Mesenchymal stem cell (in vitro differentiated cells and primary cell): ENCODE results near the gene MRGPRX3. TPM values are rescaled to one million over a fixed set of nuclear protein-coding genes. Genes with fewer than 3 reads are reported as not detected.

Experiments used
- DNase-seq: peaks from one replicate; pipeline ENCODE4 v3.0.0-alpha.2; 2013
- H2AFZ ChIP-seq: one replicate; pipeline ENCODE4 v1.6.1; 2013; ENCODE audit warnings: low read depth, mild to moderate bottlenecking, control low read depth, inconsistent platforms, low read length, moderate library complexity
- H2AK5ac ChIP-seq: 2 replicates; pipeline ENCODE4 v1.6.1; 2013; ENCODE audit warnings: low read length, moderate library complexity, mild to moderate bottlenecking, inconsistent platforms; ENCODE audit not compliant: severe bottlenecking
- H2BK120ac ChIP-seq: one replicate; pipeline ENCODE4 v1.6.1; 2013; ENCODE audit warnings: low read depth, mild to moderate bottlenecking, inconsistent platforms, low read length, moderate library complexity
- H2BK12ac ChIP-seq, 2 experiments: one replicate each; pipeline ENCODE4 v1.6.1; 2013; ENCODE audit warnings: inconsistent platforms in 2 of 2, low read length in 2 of 2, mild to moderate bottlenecking in 2 of 2, moderate library complexity in 2 of 2, control low read depth in 1 of 2
- H2BK15ac ChIP-seq: one replicate; pipeline ENCODE4 v1.6.1; 2013; ENCODE audit warnings: mild to moderate bottlenecking, low read depth, inconsistent platforms; ENCODE audit not compliant: poor library complexity, severe bottlenecking
- H2BK5ac ChIP-seq: 2 replicates; pipeline ENCODE4 v1.6.1; 2013; ENCODE audit warnings: low read depth, mild to moderate bottlenecking, low read length, control low read depth, inconsistent platforms; ENCODE audit not compliant: poor library complexity, severe bottlenecking
- H3K14ac ChIP-seq, 2 experiments: one replicate each; pipeline ENCODE4 v1.6.1; 2013; ENCODE audit warnings: inconsistent platforms in 2 of 2, low read length in 2 of 2, control low read depth in 1 of 2, mild to moderate bottlenecking in 1 of 2, moderate library complexity in 1 of 2
- H3K18ac ChIP-seq, 2 experiments: one replicate each; pipeline ENCODE4 v1.6.1; 2013; ENCODE audit warnings: inconsistent platforms in 2 of 2, low read length in 2 of 2, control low read depth in 1 of 2, low read depth in 1 of 2, mild to moderate bottlenecking in 1 of 2
- H3K23ac ChIP-seq, 2 experiments: one replicate each; pipeline ENCODE4 v1.6.1; 2013; ENCODE audit warnings: inconsistent platforms in 2 of 2, low read length in 2 of 2, mild to moderate bottlenecking in 2 of 2, moderate library complexity in 2 of 2, control low read depth in 1 of 2
- H3K27ac ChIP-seq: 2 replicates; pipeline ENCODE4 v1.5.1; 2013; ENCODE audit warnings: mild to moderate bottlenecking, moderate library complexity, low read length, control low read depth, inconsistent platforms; ENCODE audit not compliant: poor library complexity, severe bottlenecking
- H3K27me3 ChIP-seq, 2 experiments: 2 replicates each; pipeline versions ENCODE4 v1.6.1 to v1.7.0; 2013; ENCODE audit warnings: low read length in 2 of 2, mild to moderate bottlenecking in 2 of 2, moderate library complexity in 2 of 2, control low read depth in 1 of 2, inconsistent platforms in 1 of 2; ENCODE audit not compliant: control insufficient read depth in 1 of 2, insufficient read depth in 1 of 2
- H3K36me3 ChIP-seq, 2 experiments: 2 replicates each; pipeline versions ENCODE4 v1.6.1 to v1.7.0; 2013; ENCODE audit warnings: low read length in 2 of 2, control low read depth in 1 of 2, inconsistent platforms in 1 of 2, low read depth in 1 of 2, mild to moderate bottlenecking in 1 of 2; ENCODE audit not compliant: insufficient read depth in 2 of 2, control insufficient read depth in 1 of 2
- H3K4ac ChIP-seq, 2 experiments: one replicate each; pipeline ENCODE4 v1.6.1; 2013; ENCODE audit warnings: inconsistent platforms in 2 of 2, low read length in 2 of 2, mild to moderate bottlenecking in 2 of 2, moderate library complexity in 2 of 2, control low read depth in 1 of 2, low read depth in 1 of 2
- H3K4me1 ChIP-seq: 2 replicates; pipeline ENCODE4 v1.6.1; 2013; ENCODE audit warnings: low read depth, low read length, control low read depth; ENCODE audit not compliant: control insufficient read depth, insufficient read depth
- H3K4me2 ChIP-seq: 2 replicates; pipeline ENCODE4 v1.6.1; 2013; ENCODE audit warnings: low read length, mild to moderate bottlenecking, inconsistent platforms; ENCODE audit not compliant: poor library complexity, severe bottlenecking
- H3K4me3 ChIP-seq, 2 experiments: 2 replicates each; pipeline versions ENCODE4 v1.5.1 to v1.7.0; 2013; ENCODE audit warnings: low read length in 2 of 2, mild to moderate bottlenecking in 2 of 2, control low read depth in 1 of 2, low read depth in 1 of 2; ENCODE audit not compliant: insufficient read depth in 1 of 2
- H3K79me1 ChIP-seq: replicated peaks from 2 replicates; pipeline ENCODE4 v1.6.1; 2013; ENCODE audit warnings: mild to moderate bottlenecking, control low read depth, low read length, inconsistent platforms; ENCODE audit not compliant: poor library complexity, severe bottlenecking
- H3K9ac ChIP-seq: 2 replicates; pipeline ENCODE4 v1.7.0; 2013; ENCODE audit warnings: mild to moderate bottlenecking, low read length, moderate library complexity
- H3K9me3 ChIP-seq: 2 replicates; pipeline ENCODE4 v1.7.0; 2013; ENCODE audit warnings: mild to moderate bottlenecking, low read length; ENCODE audit not compliant: control insufficient read depth
- H4K8ac ChIP-seq: one replicate; pipeline ENCODE4 v1.6.1; 2013; ENCODE audit warnings: inconsistent platforms, mild to moderate bottlenecking, low read length, moderate library complexity
- H4K91ac ChIP-seq: one replicate; pipeline ENCODE4 v1.6.1; 2013; ENCODE audit warnings: mild to moderate bottlenecking, low read length, inconsistent platforms
- WGBS: methylation state at CpG from one replicate; pipeline ENCODE4 v1.1.7; 2013; ENCODE audit warnings: mixed read lengths; 5-methylcytosine and 5-hydroxymethylcytosine counted together
- polyA plus RNA-seq, 2 experiments: library from polyadenylated mRNA; stranded (reverse); fragments of 200-250 nt; gene quantifications; one replicate each; pipeline ENCODE4 v1.2.3, GENCODE V29; 2013

The MRGPRX3 gene
- not detected for polyA plus RNA-seq (2013, experiment 1 of 2)
- not detected for polyA plus RNA-seq (2013, experiment 2 of 2)

DNA sequence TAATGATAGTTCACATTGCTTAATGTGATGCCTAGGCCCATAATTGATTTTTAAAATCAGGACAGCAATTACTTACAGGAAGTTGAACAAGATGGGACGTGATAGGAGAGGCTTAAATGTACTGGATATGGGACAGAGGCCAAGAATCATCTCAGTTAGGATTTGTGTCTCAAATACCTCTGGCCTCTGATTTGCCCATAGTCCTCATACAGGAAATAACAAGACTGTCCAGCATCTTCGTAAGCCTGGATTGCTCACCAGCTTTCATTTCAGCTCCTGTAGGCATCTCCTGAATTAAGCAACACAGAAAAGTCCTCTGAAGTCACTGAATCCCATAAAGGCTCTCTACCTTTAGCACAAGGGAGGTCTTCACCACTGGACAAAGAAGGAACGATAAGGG is at the start of gene MRGPRX3:
Gene MRGPRX3, plus strand, starts transcription at position 231 of the 400 bp plus-strand sequence. CDS start 4,632 bp downstream, outside the sequence.
- Histone ChIP-seq H2AFZ (no peak within 1 kb of the TSS), H4K8ac (no peak within 1 kb of the TSS), H2BK12ac (no peak within 1 kb of the TSS), H4K91ac (no peak within 1 kb of the TSS), H2BK120ac (no peak within 1 kb of the TSS), H2BK15ac (no peak within 1 kb of the TSS), H3K36me3 (no peaks in the 10 kb centered on the region), H3K27ac (no peak within 1 kb of the TSS), H3K27me3 (peaks cover 11 to 28% of the 10 kb centered on the region in 2 experiments), H3K14ac (no peak within 1 kb of the TSS), H3K4me1 (no peaks in the 10 kb centered on the region), H2AK5ac (no peak within 1 kb of the TSS), H3K23ac (no peak within 1 kb of the TSS), H3K79me1 (no peaks in the 10 kb centered on the region), H3K4me2 (no peak within 1 kb of the TSS), H3K9me3 (no peaks in the 10 kb centered on the region), H3K18ac (no peak within 1 kb of the TSS), H3K4ac (no peak within 1 kb of the TSS), H3K4me3 (no peak within 1 kb of the TSS), H3K9ac (no peak within 1 kb of the TSS), H2BK5ac (no peak within 1 kb of the TSS)
- WGBS, result 65% methylated on average over 3 of the region's 3 CpGs
- no peak for DNase-seq

DNA sequence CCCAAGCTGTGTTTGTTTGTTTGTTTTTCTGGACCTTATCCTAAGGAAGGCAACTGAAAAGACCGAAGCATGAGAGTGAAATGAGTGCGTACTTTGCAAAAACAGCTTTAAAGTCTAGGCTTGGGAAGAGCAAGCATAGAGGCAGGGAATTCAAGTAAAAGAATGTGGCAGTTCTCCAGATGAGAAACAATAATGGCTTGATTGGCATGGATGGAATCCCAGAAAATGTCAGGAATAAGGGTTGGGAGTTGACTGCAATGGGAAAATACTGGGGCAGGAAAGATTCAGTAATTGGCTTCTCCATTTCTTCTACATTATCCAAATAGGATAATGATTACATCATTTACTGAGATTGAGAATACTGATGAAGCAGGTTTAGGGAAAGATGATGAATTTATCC is 44.0 kb upstream of the MRGPRX3 start:
- no peak overlapping the region for H2AFZ ChIP-seq
- no peak overlapping the region for H2BK5ac ChIP-seq
- H3K27ac ChIP-seq, result no peak overlapping the region
- no peaks in the 10 kb centered on the region for H3K9me3 ChIP-seq
- 99% methylated on average over 2 of the region's 2 CpGs for WGBS
- no peak overlapping the region for H3K4ac ChIP-seq
- no peak overlapping the region for H3K14ac ChIP-seq
- H2BK12ac ChIP-seq, result no peak overlapping the region
- H2AK5ac ChIP-seq, result no peak overlapping the region
- no peaks in the 10 kb centered on the region for H3K4me1 ChIP-seq
- DNase-seq, result no peak
- no peak overlapping the region for H4K91ac ChIP-seq
- no peak overlapping the region for H2BK15ac ChIP-seq
- H3K4me2 ChIP-seq, result no peak overlapping the region
- H3K4me3 ChIP-seq, result no peak overlapping the region
- H2BK120ac ChIP-seq, result no peak overlapping the region
- peaks cover 12 to 73% of the 10 kb centered on the region in 2 experiments for H3K36me3 ChIP-seq
- H3K27me3 ChIP-seq, result no peaks in the 10 kb centered on the region
- H3K9ac ChIP-seq, result no peak overlapping the region
- H3K23ac ChIP-seq, result no peak overlapping the region
- H3K18ac ChIP-seq, result no peak overlapping the region
- H3K79me1 ChIP-seq, result peaks cover 16% of the 10 kb centered on the region
- no peak overlapping the region for H4K8ac ChIP-seq

DNA sequence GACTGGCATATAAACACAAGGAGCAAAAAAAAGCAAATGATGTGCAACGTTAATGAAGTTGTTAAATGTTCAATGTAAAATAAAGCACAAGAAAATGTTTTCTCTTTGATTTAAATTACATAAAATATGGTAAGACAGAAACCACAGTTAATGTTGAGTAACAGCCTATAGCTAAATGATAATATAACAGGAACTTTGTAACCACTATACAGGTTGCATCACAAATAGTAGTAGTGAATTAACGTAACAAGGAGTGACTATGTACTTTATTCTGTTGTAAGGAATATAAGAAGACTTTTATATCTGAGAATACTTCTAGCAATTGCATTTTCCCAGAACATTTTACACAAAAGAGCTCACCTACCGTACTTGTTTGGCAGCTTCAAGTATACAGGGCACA is 43.4 kb upstream of the MRGPRX3 start:
- no peak overlapping the region for H2BK15ac ChIP-seq
- H4K8ac ChIP-seq, result no peak overlapping the region
- no peaks in the 10 kb centered on the region for H3K4me1 ChIP-seq
- H3K18ac ChIP-seq, result no peak overlapping the region
- 98% methylated on average over 1 of the region's 3 CpGs for WGBS
- peaks cover 18% of the 10 kb centered on the region for H3K79me1 ChIP-seq
- no peaks in the 10 kb centered on the region for H3K27me3 ChIP-seq
- H3K4me3 ChIP-seq, result no peak overlapping the region
- no peaks in the 10 kb centered on the region for H3K9me3 ChIP-seq
- DNase-seq, result no peak
- no peak overlapping the region for H4K91ac ChIP-seq
- H2BK12ac ChIP-seq, result no peak overlapping the region
- no peak overlapping the region for H3K4me2 ChIP-seq
- no peak overlapping the region for H3K4ac ChIP-seq
- peaks cover 12 to 79% of the 10 kb centered on the region in 2 experiments for H3K36me3 ChIP-seq
- no peak overlapping the region for H2AK5ac ChIP-seq
- no peak overlapping the region for H3K23ac ChIP-seq
- H2BK120ac ChIP-seq, result no peak overlapping the region
- no peak overlapping the region for H2BK5ac ChIP-seq
- no peak overlapping the region for H3K27ac ChIP-seq
- H3K9ac ChIP-seq, result no peak overlapping the region
- H3K14ac ChIP-seq, result no peak overlapping the region
- H2AFZ ChIP-seq, result no peak overlapping the region

DNA sequence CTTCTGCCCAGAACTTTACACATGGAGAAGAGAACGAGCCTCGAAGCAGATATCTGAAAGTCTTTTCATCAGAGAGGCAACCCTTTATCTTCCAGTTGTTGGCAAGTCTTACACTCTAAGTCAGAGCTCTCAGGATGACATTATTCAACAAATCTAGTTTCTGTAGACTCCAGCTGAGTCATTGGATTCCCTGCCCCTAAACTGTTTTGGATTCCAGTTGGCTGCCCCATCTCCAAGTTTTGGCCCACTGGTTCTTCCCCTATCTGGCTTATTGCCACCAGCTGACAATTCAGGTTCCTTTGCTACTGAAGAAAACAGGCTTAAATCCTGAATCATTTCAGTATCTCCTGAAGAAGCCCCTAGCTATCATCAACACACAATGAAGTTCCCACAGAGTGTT is 40.6 kb upstream of the MRGPRX3 start:
- Histone ChIP-seq H3K79me1 (peaks cover 25% of the 10 kb centered on the region), H3K4me3 (no peak overlapping the region), H3K27me3 (no peaks in the 10 kb centered on the region), H3K4me2 (no peak overlapping the region), H3K4me1 (no peaks in the 10 kb centered on the region), H3K9me3 (no peaks in the 10 kb centered on the region), H2BK12ac (no peak overlapping the region), H3K14ac (no peak overlapping the region), H3K27ac (no peak overlapping the region), H3K18ac (no peak overlapping the region), H3K36me3 (peaks cover 11 to 85% of the 10 kb centered on the region in 2 experiments), H3K23ac (no peak overlapping the region), H2BK5ac (no peak overlapping the region), H2AK5ac (no peak overlapping the region), H2BK120ac (no peak overlapping the region), H3K4ac (no peak overlapping the region), H2BK15ac (no peak overlapping the region), H4K8ac (no peak overlapping the region), H3K9ac (no peak overlapping the region), H2AFZ (no peak overlapping the region), H4K91ac (no peak overlapping the region)
- 96% methylated on average over 2 of the region's 2 CpGs for whole genome bisulfite sequencing
- no peak for DNase-seq
